ENCODE results near the gene EML3.
A peak's percentile ranks its signal among the peaks of the same experiment; 100 is the strongest.

DNA sequence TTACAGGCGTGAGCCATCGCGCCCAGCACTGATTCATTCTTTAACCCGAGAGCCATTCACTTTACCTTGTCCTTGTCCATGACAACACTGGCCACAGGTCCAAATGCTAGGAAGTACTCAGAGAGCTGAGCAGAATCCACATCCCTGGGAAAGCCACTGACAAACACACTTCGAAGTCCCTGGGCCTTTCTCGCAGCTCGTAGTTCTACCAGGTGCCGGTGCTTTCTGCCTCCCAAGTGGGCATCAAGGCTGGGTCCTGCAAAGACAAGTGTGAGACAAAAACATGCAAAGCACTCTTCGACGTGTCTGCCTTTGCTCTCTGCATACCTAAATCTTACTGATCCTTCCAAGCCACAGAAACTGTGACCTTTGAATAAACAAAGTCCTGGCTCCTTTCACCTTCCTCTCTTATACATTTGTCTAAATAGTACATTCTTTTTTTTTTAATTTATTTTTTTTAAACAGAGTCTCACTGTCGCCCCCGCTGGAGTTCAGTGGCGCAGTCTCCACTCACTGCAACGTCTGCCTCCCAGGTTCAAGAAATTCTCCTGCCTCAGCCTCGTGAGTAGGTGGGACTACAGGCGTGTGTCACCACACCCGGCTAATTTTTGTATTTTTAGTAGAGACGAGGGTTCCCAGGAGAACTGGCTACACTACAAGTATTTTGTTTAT, 23.5 kb downstream of the EML3 start:
- TF ChIP-seq POLR2AphosphoS5 (IDR thresholded peaks at IDR 0.05): no peak
- TF ChIP-seq, protein P1, sequence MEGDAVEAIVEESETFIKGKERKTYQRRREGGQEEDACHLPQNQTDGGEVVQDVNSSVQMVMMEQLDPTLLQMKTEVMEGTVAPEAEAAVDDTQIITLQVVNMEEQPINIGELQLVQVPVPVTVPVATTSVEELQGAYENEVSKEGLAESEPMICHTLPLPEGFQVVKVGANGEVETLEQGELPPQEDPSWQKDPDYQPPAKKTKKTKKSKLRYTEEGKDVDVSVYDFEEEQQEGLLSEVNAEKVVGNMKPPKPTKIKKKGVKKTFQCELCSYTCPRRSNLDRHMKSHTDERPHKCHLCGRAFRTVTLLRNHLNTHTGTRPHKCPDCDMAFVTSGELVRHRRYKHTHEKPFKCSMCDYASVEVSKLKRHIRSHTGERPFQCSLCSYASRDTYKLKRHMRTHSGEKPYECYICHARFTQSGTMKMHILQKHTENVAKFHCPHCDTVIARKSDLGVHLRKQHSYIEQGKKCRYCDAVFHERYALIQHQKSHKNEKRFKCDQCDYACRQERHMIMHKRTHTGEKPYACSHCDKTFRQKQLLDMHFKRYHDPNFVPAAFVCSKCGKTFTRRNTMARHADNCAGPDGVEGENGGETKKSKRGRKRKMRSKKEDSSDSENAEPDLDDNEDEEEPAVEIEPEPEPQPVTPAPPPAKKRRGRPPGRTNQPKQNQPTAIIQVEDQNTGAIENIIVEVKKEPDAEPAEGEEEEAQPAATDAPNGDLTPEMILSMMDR (IDR thresholded peaks at IDR 0.05; ENCODE audit: poor library complexity, severe bottlenecking): peak; percentile 46
